ENCODE measurements around the gene SNAPC3. TPM values are rescaled to one million over a fixed set of nuclear protein-coding genes. Genes with fewer than 3 reads are reported as not detected.

SNAPC3 gene
- total and polyA plus RNA-seq, 2 donors from 2014 or later, result 16.3 to 27.2 TPM

DNA sequence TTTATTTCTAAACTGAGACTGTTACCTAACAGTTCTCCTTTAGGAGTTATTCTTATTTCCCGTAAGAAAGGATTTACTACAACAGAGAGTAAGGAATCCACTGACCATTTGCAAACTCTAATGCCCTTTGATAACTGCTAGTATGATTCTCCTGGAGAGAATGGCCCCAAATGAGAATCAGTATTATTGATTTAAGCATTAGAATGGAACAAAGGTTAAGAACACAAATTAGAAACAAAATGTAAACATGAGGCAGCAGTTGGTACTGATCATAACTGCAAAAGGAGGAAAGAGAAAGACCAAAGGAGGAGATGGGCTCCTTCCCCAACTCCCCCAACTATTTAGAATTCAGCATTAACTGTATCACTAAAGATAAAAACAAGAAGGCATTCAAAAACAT is 57.4 kb downstream of the SNAPC3 start:
- intact Hi-C loops (cut with DNase I), result no loop called here

DNA sequence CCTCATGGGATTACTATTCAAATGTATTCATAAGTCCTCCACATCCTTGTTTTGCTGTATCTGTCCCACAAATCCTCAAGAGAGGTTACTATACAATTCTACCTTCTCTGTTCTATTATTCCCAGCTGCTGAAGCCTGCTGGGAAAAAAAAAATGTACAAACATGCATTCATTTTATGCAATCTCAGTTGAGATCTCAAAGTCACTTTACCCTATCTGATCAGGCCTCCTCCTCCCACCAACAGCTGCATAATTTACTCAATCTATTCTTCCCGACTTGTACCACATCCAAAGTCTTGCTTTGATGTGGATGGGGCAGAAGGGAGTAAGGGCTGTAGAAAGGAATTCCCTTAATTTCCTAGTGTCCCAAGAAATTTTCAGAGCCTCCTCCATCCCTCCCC is 59.5 kb downstream of the SNAPC3 start:
- no peaks in the 10 kb centered on the region for H3K4me1 ChIP-seq (ENCODE audit: control insufficient read depth in 2 of 3, insufficient read depth in 2 of 3, low read depth in 1 of 3, low read length in 3 of 3)
- peaks cover 0 to 10% (median 4%) of the 10 kb centered on the region in 3 donors for H3K36me3 ChIP-seq (ENCODE audit: control insufficient read depth in 2 of 3, insufficient read depth in 3 of 3, low read length in 3 of 3)
- no peak overlapping the region for H3K9ac ChIP-seq (ENCODE audit: low read length in 3 of 3)
- intact Hi-C loops (cut with DNase I), result no loop called here
- TF ChIP-seq, protein P1, sequence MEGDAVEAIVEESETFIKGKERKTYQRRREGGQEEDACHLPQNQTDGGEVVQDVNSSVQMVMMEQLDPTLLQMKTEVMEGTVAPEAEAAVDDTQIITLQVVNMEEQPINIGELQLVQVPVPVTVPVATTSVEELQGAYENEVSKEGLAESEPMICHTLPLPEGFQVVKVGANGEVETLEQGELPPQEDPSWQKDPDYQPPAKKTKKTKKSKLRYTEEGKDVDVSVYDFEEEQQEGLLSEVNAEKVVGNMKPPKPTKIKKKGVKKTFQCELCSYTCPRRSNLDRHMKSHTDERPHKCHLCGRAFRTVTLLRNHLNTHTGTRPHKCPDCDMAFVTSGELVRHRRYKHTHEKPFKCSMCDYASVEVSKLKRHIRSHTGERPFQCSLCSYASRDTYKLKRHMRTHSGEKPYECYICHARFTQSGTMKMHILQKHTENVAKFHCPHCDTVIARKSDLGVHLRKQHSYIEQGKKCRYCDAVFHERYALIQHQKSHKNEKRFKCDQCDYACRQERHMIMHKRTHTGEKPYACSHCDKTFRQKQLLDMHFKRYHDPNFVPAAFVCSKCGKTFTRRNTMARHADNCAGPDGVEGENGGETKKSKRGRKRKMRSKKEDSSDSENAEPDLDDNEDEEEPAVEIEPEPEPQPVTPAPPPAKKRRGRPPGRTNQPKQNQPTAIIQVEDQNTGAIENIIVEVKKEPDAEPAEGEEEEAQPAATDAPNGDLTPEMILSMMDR (IDR thresholded peaks at IDR 0.05; ENCODE audit: borderline replicate concordance, extremely low read depth, insufficient read depth), result no peak
- no peak overlapping the region for H3K27ac ChIP-seq (ENCODE audit: low read depth in 2 of 2, low read length in 2 of 2)
- H3K4me3 ChIP-seq (ENCODE audit: low read length in 3 of 3), result no peak overlapping the region
- no peaks in the 10 kb centered on the region for H3K9me3 ChIP-seq (ENCODE audit: control insufficient read depth in 2 of 3, insufficient read depth in 1 of 3, low read length in 3 of 3)
- DNase-seq (peak in 2 of 5 donors; percentile 11 to 23), FAIRE-seq (no peak)
- no peaks in the 10 kb centered on the region for H3K27me3 ChIP-seq (ENCODE audit: control insufficient read depth, insufficient read depth, low read length)

More for the DNA sequence above, 57.4 kb downstream of the SNAPC3 start:
- no peak for DNase-seq
- no peaks in the 10 kb centered on the region for H3K27me3 ChIP-seq (ENCODE audit: control insufficient read depth, insufficient read depth, low read length)
- TF ChIP-seq, protein P1 (IDR thresholded peaks at IDR 0.05; ENCODE audit: borderline replicate concordance, extremely low read depth, insufficient read depth), result no peak
- no peak overlapping the region for H3K27ac ChIP-seq (ENCODE audit: low read depth in 2 of 2, low read length in 2 of 2)
- H3K4me3 ChIP-seq (ENCODE audit: low read length in 3 of 3), result no peak overlapping the region
- no peak for FAIRE-seq
- peaks cover 0 to 6% (median 2%) of the 10 kb centered on the region in 3 donors for H3K36me3 ChIP-seq (ENCODE audit: control insufficient read depth in 2 of 3, insufficient read depth in 3 of 3, low read length in 3 of 3)
- H3K9me3 ChIP-seq (ENCODE audit: control insufficient read depth in 2 of 3, insufficient read depth in 1 of 3, low read length in 3 of 3), result no peaks in the 10 kb centered on the region
- no peak overlapping the region for H3K9ac ChIP-seq (ENCODE audit: low read length in 3 of 3)
- H3K4me1 ChIP-seq (ENCODE audit: control insufficient read depth in 2 of 3, insufficient read depth in 2 of 3, low read depth in 1 of 3, low read length in 3 of 3), result no peaks in the 10 kb centered on the region

DNA sequence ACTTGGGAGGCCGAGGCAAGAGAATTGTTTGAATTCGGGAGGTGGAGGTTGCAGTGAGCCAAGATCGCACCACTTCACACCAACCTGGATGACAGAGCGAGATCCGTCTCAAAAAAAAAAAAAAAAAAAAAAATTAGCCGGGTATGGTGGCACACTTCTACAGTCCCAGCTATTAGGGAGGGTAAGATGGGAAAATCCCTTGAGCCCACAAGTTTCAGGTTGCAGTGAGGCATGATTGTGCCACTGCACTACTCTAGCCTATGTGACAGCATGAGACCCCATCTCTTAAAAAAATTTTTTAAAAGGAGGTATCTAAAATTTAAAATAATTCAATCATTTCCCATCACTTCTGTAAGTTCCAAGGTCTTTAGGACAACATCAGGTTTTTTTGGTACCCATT is 62.1 kb downstream of the SNAPC3 start:
- Histone ChIP-seq H3K27ac (ENCODE audit: low read depth in 2 of 2, low read length in 2 of 2) (no peak overlapping the region), H3K27me3 (ENCODE audit: control insufficient read depth, insufficient read depth, low read length) (no peaks in the 10 kb centered on the region), H3K4me1 (ENCODE audit: control insufficient read depth in 2 of 3, insufficient read depth in 2 of 3, low read depth in 1 of 3, low read length in 3 of 3) (no peaks in the 10 kb centered on the region), H3K36me3 (ENCODE audit: control insufficient read depth in 2 of 3, insufficient read depth in 3 of 3, low read length in 3 of 3) (peaks cover 0 to 10% (median 3%) of the 10 kb centered on the region in 3 donors), H3K9me3 (ENCODE audit: control insufficient read depth in 2 of 3, insufficient read depth in 1 of 3, low read length in 3 of 3) (no peaks in the 10 kb centered on the region), H3K9ac (ENCODE audit: low read length in 3 of 3) (no peak overlapping the region), H3K4me3 (ENCODE audit: low read length in 3 of 3) (no peak overlapping the region)
- TF ChIP-seq, protein P1 (IDR thresholded peaks at IDR 0.05; ENCODE audit: borderline replicate concordance, extremely low read depth, insufficient read depth), result no peak
- FAIRE-seq (no peak), DNase-seq (no peak)
- intact Hi-C loops (cut with DNase I), result no loop called here

Measured in kidney (tissue), 14 donors.